PFSK-1 (cell line): ENCODE data around the gene NKX1-2.

Experiments used
- POLR2AphosphoS5 ChIP-seq: IDR thresholded peaks from 2 replicates; pipeline ENCODE4 v1.6.1; 2012; ENCODE audit warnings: low read depth, mild to moderate bottlenecking, control low read depth, low read length, moderate library complexity
- SIN3A ChIP-seq: IDR thresholded peaks from 2 replicates; pipeline ENCODE4 v1.6.1; 2012; ENCODE audit warnings: mild to moderate bottlenecking, low read length, moderate library complexity, borderline replicate concordance; ENCODE audit not compliant: insufficient read depth
- TAF1 ChIP-seq: IDR thresholded peaks from 2 replicates; pipeline ENCODE4 v1.6.1; 2012; ENCODE audit warnings: low read length, control low read depth, borderline replicate concordance; ENCODE audit not compliant: insufficient read depth

DNA sequence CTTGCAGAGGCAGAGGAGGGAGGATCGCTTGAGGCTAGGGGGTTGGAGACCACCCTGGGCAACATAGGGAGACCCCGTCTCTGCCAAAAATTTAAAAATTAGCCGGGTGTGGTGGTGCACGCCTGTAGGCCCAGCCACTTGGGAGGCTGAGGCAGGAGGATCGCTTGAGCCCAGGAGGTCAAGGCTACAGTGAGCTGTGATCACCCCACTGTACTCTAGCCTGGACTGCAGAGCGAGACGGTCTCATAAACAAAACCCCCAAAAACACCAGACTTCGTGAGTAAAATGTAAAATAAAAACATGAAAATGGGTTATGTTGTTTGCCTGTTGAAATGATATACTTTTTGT, 12.5 kb upstream of the NKX1-2 start:
- no peak for TF ChIP-seq SIN3A
- no peak for TF ChIP-seq TAF1
- TF ChIP-seq POLR2AphosphoS5 = no peak
